ENCODE measurements around the gene PHPT1. TPM values are rescaled to one million over a fixed set of nuclear protein-coding genes. Genes with fewer than 3 reads are reported as not detected.
"Not testable (repeated sequence)": the region's sequence is repeated elsewhere in the genome, so short reads cannot be mapped to it uniquely, and the experiment has no call there.

PHPT1 gene
- 74.4 TPM for total RNA-seq

- ATAC-seq = peak; percentile 82
Observed at GRCh38 chr9:136849038-136849959, at the start of gene PHPT1. Gene PHPT1, plus strand, starts transcription at chr9:136849409. Its CDS starts 22 bp downstream, at chr9:136849431.

- peak; percentile 71 for ATAC-seq
Observed at GRCh38 chr9:136799854-136800657, 49.2 kb upstream of the PHPT1 start.

- ATAC-seq = no peak
Observed at GRCh38 chr9:136802321-136802720, 46.9 kb upstream of the PHPT1 start.

- not testable (repeated sequence) for ATAC-seq
Observed at GRCh38 chr9:136803009-136803550, 46.1 kb upstream of the PHPT1 start.

- no peak for ATAC-seq
Observed at GRCh38 chr9:136803551-136804508, 45.4 kb upstream of the PHPT1 start.

GRCh38 chr9:136804509-136805206 is 44.6 kb upstream of the PHPT1 start:
- no peak for ATAC-seq

- no peak for ATAC-seq
Observed at GRCh38 chr9:136805207-136805740, 43.9 kb upstream of the PHPT1 start.

GRCh38 chr9:136806067-136806466 is 43.1 kb upstream of the PHPT1 start:
- no peak for ATAC-seq

- ATAC-seq = peak; percentile 2
Observed at GRCh38 chr9:136806631-136807201, 42.5 kb upstream of the PHPT1 start.

GRCh38 chr9:136807281-136808074 is 41.7 kb upstream of the PHPT1 start, which contains the start of gene RABL6:
Gene RABL6, plus strand, starts transcription at chr9:136807948. Its CDS starts 249 bp downstream, at chr9:136808197.
- peak; percentile 76 for ATAC-seq

GRCh38 chr9:136808075-136808805 is 41.0 kb upstream of the PHPT1 start:
- ATAC-seq = peak; percentile 17

GRCh38 chr9:136808806-136809158 is 40.4 kb upstream of the PHPT1 start:
- ATAC-seq = no peak

GRCh38 chr9:136814725-136815421 is 34.3 kb upstream of the PHPT1 start:
- no peak for ATAC-seq

- no peak for ATAC-seq
Observed at GRCh38 chr9:136815422-136815782, 33.8 kb upstream of the PHPT1 start.

- peak; percentile 22 for ATAC-seq
Observed at GRCh38 chr9:136820971-136821825, 28.0 kb upstream of the PHPT1 start.

GRCh38 chr9:136821826-136822544 is 27.2 kb upstream of the PHPT1 start:
- ATAC-seq = no peak
